IgD-negative memory B cell (primary cell): Measurements from ENCODE around the gene DLX5. TPM values are rescaled to one million over a fixed set of nuclear protein-coding genes. Genes with fewer than 3 reads are reported as not detected.
A peak's percentile ranks its signal among the peaks of the same experiment; 100 is the strongest.

Source experiments
- H3K27ac Mint-ChIP-seq, 3 donors: one replicate each; pipeline ENCODE4 v1.8.0; 2020 to 2022; ENCODE audit warnings: mild to moderate bottlenecking in 3 of 3, mixed read lengths in 3 of 3, moderate library complexity in 1 of 3
- H3K27me3 Mint-ChIP-seq: one replicate; pipeline ENCODE4 v1.8.0; 2021; ENCODE audit warnings: mixed read lengths
- H3K36me3 Mint-ChIP-seq: one replicate; pipeline ENCODE4 v1.8.0; 2020; ENCODE audit warnings: mild to moderate bottlenecking, mixed read lengths
- H3K4me1 Mint-ChIP-seq, 3 donors: one replicate each; pipeline ENCODE4 v1.8.0; 2020 to 2022; ENCODE audit warnings: mixed read lengths in 3 of 3, mild to moderate bottlenecking in 1 of 3
- H3K4me3 Mint-ChIP-seq, 4 donors: one replicate each; pipeline ENCODE4 v1.8.0; 2020 to 2022; ENCODE audit warnings: mild to moderate bottlenecking in 4 of 4, mixed read lengths in 4 of 4, moderate library complexity in 3 of 4
- H3K9me3 Mint-ChIP-seq, 3 donors: one replicate each; pipeline ENCODE4 v1.8.0; 2020 to 2021; ENCODE audit warnings: mixed read lengths in 3 of 3, mild to moderate bottlenecking in 1 of 3
- polyA plus RNA-seq: library from polyadenylated mRNA; unstranded; fragments of 300-500 nt; fragmentation: Illumina TruSeq; gene quantifications from one replicate; pipeline ENCODE4 v1.2.3, GENCODE V29; 2021

The DLX5 gene
- polyA plus RNA-seq, 1 donor from 2014 or later: not detected

DNA sequence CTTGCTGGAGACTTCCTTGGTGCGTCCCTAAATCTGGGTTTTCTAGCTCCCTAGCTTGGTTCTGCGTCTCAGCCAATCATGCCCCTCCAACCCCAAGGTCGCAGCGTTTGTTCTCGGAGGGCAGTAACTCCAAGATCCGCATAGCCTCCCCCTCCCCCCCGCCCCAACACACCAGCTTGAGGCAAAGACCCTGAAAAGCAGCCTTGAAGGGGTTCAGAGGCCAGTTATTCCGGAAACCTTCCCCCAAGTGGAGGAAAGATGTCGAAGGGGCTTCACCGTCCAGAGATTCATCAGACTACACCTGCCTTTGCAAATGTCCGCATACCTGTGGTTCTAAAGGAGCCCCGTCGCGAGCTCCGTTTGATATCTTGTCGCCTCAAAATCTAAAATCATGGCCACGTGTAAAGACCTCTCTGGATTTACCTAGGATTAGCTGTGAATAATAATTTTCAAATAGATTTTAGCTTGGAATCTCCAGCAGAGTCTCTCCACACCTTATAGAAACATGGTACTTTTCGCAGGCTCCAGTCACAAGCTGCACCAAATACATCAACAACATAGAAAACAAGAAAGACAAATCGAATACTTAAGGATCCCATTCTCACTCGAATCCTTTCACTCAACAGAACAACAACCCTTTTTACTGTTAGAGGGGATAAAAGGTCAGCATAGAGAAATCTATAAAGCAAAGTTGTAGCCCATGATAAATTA lies 11.3 kb downstream of the DLX5 start:
- Mint-ChIP-seq H3K27me3 (peaks cover 78% of the 10 kb centered on the region), H3K9me3 (peaks cover 0 to 3% (median 0%) of the 10 kb centered on the region in 3 donors), H3K36me3 (no peaks in the 10 kb centered on the region), H3K27ac (no peak overlapping the region), H3K4me3 (peak overlapping the region in 1 of 4 donors; percentile 52), H3K4me1 (peaks cover 2 to 10% (median 2%) of the 10 kb centered on the region in 3 donors)

DNA sequence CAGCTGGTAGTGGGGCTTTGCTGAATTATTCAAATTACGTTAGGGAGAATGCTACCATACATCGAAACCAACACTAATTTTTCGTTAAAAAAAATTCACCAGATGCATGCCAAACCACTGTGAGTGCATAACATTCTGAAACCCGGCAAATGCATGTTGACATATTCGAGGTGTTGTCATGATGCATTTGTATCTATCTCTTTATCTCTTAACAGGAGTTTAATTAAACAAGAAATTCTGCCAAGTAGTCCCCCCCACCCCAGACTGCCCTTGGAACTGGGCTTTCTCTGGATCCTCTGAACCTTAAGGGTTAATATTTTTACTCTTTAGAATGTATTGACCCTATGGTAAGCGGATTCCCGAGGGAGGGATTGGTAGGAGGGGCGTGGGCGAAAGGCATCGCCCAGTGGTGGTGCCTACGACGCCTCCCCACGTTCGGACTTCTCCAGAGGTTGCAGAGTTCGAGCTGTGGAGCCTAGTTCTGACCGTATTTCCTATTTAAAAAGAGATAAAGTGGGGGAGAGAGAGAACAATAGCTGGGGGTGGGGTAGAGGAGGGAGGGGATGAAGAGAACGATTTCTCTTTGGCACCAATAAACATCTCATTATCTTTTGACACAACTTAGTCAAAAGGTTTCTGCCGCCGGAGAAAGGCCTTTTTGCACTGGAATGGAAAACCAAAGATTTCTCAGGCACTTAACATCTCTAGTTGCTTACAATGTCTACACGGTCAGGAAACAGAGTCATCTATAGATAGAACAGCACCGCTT lies 12.1 kb downstream of the DLX5 start:
- H3K27ac Mint-ChIP-seq: no peak overlapping the region
- peaks cover 78% of the 10 kb centered on the region for H3K27me3 Mint-ChIP-seq
- H3K36me3 Mint-ChIP-seq: no peaks in the 10 kb centered on the region
- H3K4me1 Mint-ChIP-seq: peaks cover 1 to 10% (median 2%) of the 10 kb centered on the region in 3 donors
- no peak overlapping the region for H3K4me3 Mint-ChIP-seq
- peaks cover 0 to 3% (median 0%) of the 10 kb centered on the region in 3 donors for H3K9me3 Mint-ChIP-seq

DNA sequence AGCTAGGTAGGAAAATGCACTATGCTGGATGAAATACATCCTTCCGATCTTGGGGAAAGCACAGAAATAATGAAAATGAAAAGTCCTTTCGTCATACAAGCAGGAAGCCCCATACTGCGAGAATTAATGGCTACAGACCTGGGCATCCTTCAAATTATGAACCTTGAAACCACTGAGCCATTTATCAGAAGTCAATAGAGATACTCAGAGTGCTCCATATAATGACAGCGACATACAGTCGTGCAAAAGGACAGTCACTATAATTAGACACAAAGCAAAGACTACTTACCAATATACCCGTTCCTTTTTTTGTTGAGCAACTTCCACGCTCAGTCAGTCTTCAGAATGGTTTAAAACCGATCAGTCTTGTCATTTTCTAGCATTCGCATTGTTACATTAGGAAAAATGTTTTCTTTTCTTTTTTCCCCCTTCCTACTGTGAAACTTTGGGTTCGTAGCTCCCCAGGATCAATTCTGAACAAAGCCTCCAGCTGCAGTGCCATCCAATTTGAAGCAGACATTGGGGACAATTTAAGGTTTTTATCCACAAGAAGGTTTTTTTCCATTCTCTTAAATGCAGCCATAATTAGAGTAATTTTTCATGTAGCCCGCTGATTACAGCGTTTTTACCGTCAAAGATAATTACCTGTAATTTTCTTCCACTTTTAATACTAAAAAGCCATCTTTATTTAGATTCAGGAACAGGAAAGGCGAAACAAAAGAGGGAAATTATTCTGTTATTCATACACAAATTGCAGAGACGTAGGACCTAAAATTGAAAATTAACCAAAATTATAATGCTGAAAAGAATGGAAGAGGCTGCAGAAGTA lies 12.9 kb downstream of the DLX5 start:
- Mint-ChIP-seq H3K36me3 (no peaks in the 10 kb centered on the region), H3K4me3 (no peak overlapping the region), H3K9me3 (peaks cover 0 to 3% (median 0%) of the 10 kb centered on the region in 3 donors), H3K4me1 (peaks cover 2 to 10% (median 2%) of the 10 kb centered on the region in 3 donors), H3K27ac (no peak overlapping the region), H3K27me3 (peaks cover 79% of the 10 kb centered on the region)

DNA sequence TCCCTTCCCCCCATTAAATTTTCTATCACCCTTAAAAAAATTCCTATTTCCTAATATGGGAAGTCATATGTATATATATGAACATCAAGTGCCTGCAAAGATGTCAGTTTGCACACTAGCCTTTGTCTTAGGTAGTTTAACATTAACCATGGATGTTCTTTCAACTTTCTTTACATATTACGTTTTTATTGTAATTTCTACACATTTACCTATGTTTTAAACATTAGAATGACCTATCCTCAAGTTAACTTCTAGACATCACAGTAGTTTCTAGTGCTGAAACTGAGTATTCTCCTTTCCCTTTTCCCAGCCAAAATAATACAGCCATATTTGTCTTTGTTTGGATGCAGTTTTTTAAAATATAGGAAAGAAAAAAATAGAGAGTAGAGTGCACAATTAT lies 13.5 kb downstream of the DLX5 start:
- Mint-ChIP-seq H3K9me3 (peaks cover 0 to 3% (median 0%) of the 10 kb centered on the region in 3 donors), H3K4me3 (no peak overlapping the region), H3K27me3 (peaks cover 79% of the 10 kb centered on the region), H3K27ac (no peak overlapping the region), H3K4me1 (peaks cover 3 to 10% (median 4%) of the 10 kb centered on the region in 3 donors), H3K36me3 (no peaks in the 10 kb centered on the region)

DNA sequence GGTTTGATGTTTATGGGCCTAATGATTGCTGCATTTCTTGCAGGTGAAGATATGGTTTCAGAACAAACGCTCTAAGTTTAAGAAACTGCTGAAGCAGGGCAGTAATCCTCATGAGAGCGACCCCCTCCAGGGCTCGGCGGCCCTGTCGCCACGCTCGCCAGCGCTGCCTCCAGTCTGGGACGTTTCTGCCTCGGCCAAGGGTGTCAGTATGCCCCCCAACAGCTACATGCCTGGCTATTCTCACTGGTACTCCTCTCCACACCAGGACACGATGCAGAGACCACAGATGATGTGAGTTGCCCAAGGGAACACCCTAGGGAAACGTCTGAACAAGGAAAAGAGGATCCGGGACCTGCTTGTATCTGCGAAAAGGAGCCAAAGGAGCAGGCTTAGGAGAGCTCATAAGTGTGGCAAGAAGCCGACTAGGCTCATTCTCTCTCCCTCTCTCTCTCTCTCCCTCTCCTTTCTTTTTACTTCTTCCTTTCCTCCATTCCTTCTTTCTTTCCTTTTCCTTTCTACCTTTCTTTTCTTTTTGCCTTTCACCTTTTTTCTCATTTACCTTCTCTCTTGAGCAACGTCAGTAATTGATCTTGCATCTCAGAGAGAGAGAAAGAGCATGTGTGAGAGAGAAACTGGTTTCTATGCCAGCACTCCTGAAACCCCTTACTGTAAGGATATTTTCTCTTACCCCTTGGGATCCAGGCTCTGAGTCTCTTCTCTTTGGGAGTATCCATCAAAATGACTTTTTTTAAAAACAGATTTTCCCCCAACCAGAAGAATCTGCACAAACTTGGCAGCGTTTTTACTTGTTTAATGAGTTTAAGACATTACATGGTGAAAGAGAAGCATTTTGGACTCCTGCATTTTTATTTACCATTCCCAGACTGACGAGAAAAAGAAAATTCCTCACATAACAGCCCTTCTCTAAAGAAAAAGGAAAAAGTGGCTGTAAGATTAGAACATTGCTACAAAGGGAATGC lies 14.6 kb downstream of the DLX5 start:
- peaks cover 0 to 3% (median 0%) of the 10 kb centered on the region in 3 donors for H3K9me3 Mint-ChIP-seq
- H3K36me3 Mint-ChIP-seq: no peaks in the 10 kb centered on the region
- peaks cover 76% of the 10 kb centered on the region for H3K27me3 Mint-ChIP-seq
- H3K4me3 Mint-ChIP-seq: no peak overlapping the region
- peak overlapping the region in 1 of 3 donors; percentile 78 for H3K27ac Mint-ChIP-seq
- peaks cover 3 to 6% (median 4%) of the 10 kb centered on the region in 3 donors for H3K4me1 Mint-ChIP-seq

DNA sequence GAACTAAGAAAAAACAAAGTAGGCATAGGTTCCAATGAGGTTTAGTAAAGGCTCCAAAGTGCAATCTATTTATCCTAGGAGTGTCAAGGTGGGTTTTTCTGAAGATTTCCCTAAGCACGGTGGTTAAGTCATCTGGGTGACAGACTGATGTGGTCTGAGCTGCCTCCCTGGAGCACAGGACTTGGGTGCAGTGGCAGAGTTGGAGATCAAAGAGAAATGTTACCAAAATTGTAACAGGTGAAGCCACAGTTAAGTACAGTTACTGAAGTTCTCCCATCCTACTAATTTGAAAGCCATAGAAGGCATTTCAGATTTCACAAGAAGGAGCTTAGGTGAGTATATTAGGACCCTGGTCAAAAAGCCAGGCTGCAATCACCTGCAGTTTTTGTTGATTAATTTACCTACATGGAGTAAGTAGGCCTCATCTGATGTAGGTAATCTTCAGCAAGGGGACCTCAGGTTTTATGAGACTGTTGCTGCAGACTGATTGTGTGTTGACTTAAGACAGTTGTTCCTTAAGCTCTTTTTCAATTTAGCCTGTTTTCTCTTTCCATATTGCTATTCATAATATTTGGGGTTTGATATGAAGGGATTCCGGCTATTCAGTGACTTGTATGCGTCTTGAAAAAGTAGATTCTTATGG lies 16.2 kb downstream of the DLX5 start:
- Mint-ChIP-seq H3K27me3 (peaks cover 71% of the 10 kb centered on the region), H3K4me3 (peak overlapping the region in 1 of 4 donors; percentile 38), H3K36me3 (no peaks in the 10 kb centered on the region), H3K27ac (no peak overlapping the region), H3K4me1 (peaks cover 4 to 8% (median 6%) of the 10 kb centered on the region in 3 donors), H3K9me3 (peaks cover 0 to 3% (median 0%) of the 10 kb centered on the region in 3 donors)

DNA sequence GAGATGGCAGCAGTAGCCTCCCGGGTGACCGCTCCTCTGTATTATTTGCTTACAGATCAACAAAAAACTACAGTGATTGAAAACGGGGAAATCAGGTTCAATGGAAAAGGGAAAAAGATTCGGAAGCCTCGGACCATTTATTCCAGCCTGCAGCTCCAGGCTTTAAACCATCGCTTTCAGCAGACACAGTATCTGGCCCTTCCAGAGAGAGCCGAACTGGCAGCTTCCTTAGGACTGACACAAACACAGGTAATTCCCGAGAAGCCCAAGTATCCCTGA lies 17.1 kb downstream of the DLX5 start:
- peaks cover 0 to 3% (median 2%) of the 10 kb centered on the region in 3 donors for H3K9me3 Mint-ChIP-seq
- H3K36me3 Mint-ChIP-seq: no peaks in the 10 kb centered on the region
- peaks cover 4 to 8% (median 6%) of the 10 kb centered on the region in 3 donors for H3K4me1 Mint-ChIP-seq
- H3K27ac Mint-ChIP-seq: no peak overlapping the region
- peak overlapping the region in 3 of 4 donors; percentile 33 to 59 (median 38) for H3K4me3 Mint-ChIP-seq
- H3K27me3 Mint-ChIP-seq: peaks cover 71% of the 10 kb centered on the region

DNA sequence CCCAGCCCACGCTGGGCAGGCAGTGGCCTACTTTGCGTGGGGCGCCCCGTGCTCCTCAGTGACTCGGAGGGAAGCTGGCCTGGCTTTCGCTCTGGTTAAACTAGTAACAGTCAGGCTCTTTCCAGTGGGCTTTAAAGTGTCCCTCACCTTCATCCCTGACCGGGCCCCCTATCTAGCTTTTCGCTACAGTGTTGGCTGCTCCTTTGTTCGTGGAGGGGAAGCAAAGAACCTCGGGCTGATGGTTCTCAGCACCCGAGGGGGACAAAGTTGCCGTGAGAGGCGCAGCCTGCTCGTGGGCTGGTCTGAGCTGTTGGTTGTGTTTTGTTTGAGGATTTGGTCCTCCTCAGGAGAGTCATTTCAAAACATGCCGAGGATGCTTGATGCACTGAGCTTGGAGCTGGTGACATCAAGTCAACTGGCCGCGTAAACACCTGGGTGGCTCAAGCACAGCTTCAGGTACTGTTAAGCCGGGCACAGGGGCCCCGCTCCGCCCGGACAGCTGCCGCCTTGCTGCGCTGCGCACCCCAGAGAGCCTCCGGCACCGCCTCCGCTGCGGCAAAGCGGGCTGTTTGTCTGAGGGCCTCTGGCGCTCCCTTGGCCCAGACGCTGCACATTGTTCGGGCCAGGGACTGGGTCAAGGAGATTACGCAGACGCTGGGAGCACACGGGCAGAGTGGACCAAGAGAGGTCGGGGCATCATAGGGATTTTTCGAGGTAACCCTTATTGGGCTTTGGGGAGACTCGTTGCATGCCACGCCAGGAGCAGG lies 17.6 kb downstream of the DLX5 start:
- peaks cover 70% of the 10 kb centered on the region for H3K27me3 Mint-ChIP-seq
- H3K4me3 Mint-ChIP-seq: peak overlapping the region in 3 of 4 donors; percentile 65 to 88 (median 72)
- H3K36me3 Mint-ChIP-seq: no peaks in the 10 kb centered on the region
- no peak overlapping the region for H3K27ac Mint-ChIP-seq
- H3K4me1 Mint-ChIP-seq: peaks cover 4 to 8% (median 6%) of the 10 kb centered on the region in 3 donors
- peaks cover 0 to 3% (median 2%) of the 10 kb centered on the region in 3 donors for H3K9me3 Mint-ChIP-seq

DNA sequence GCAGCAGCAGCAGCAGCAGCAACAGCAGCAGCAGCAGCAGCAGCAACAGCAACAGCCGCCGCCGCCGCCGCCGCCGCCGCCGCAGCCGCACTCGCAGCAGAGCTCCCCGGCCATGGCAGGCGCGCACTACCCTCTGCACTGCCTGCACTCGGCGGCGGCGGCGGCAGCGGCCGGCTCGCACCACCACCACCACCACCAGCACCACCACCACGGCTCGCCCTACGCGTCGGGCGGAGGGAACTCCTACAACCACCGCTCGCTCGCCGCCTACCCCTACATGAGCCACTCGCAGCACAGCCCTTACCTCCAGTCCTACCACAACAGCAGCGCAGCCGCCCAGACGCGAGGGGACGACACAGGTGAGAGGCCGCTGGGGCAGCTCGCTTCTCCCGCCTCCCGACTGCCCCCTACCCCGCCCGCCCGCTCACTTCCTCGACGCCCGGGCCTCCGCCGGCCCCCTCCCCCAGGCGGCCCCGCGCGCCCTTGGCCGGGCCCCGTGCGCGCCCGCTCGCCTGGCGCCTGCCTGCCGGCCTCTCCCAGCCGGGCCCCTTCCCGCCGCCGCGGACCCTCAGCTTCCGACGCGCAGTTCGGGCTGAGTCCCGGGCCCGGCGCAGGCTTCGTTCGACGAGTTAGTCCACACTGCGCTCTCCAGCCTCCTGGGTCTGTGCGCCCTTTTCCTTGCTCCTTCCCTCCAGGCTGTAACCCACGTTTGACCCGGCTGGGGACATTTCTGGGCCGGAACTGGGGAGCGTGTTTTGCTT lies 18.4 kb downstream of the DLX5 start:
- peaks cover 4 to 8% (median 6%) of the 10 kb centered on the region in 3 donors for H3K4me1 Mint-ChIP-seq
- H3K4me3 Mint-ChIP-seq: peak overlapping the region; percentile 29 to 88 (median 76)
- H3K27me3 Mint-ChIP-seq: peaks cover 68% of the 10 kb centered on the region
- no peaks in the 10 kb centered on the region for H3K36me3 Mint-ChIP-seq
- H3K9me3 Mint-ChIP-seq: peaks cover 0 to 3% (median 0%) of the 10 kb centered on the region in 3 donors
- H3K27ac Mint-ChIP-seq: peak overlapping the region in 1 of 3 donors; percentile 10

DNA sequence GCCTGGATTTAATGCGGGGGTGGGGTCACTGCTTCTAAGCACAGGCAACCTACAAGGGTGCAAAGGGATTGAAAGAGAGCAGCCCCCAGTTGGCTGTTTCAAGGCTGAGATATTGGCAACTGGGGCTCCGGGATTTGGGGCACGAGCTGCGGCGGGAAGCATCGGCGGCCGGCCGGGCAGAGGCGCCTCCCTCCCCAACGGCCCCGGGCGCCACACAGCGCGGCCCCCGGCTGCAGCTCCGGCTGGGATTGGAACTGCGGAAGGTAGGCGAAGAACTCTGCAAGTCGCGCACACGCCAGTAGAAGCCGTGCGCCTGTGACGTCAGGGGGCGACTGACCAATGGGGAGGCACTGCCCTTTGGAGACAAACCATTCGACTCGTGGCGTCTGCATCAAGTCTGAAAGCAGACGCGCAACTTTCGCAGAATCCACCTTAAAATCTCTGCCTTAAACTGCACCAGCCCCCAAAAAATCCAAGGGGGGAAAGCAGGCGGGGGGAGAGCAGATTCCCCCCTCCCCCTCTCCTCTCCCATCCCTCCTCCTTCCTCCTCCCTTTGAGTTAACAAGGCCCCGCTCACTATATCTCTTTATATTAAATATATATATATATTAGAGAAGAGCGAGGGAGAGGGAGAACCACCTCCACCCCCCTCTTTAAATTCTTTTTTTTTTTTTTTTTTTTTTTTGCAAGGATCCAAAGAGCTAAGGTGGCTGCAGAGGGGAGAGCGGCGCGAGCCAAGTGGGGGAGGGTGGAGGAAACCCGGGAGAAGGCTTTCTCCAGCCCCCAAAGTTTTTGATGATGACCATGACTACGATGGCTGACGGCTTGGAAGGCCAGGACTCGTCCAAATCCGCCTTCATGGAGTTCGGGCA lies 19.2 kb downstream of the DLX5 start, which contains the start of gene DLX6:
Gene DLX6, plus strand, starts transcription at position 371 of the 872 bp plus-strand sequence. Its CDS starts 425 bp downstream, at position 796.
- H3K27me3 Mint-ChIP-seq: peaks cover 72% of the 10 kb centered on the region
- peak within 1 kb of the TSS; percentile 64 to 90 (median 75) for H3K4me3 Mint-ChIP-seq
- H3K4me1 Mint-ChIP-seq: peaks cover 4 to 8% (median 6%) of the 10 kb centered on the region in 3 donors
- H3K27ac Mint-ChIP-seq: peak within 1 kb of the TSS in 2 of 3 donors; percentile 53 to 76
- H3K9me3 Mint-ChIP-seq: peaks cover 0 to 3% (median 0%) of the 10 kb centered on the region in 3 donors
- H3K36me3 Mint-ChIP-seq: no peaks in the 10 kb centered on the region
